Measurements from ENCODE around the gene TTLL5.

Gene TTLL5

GRCh38 chr14:75702122-75702521 lies 41.1 kb downstream of the TTLL5 start:
- DNase-seq: no peak

GRCh38 chr14:75702616-75703261 lies 41.7 kb downstream of the TTLL5 start:
- peak; percentile 93 for DNase-seq

- no peak for DNase-seq
Observed at GRCh38 chr14:75703467-75703866, 42.4 kb downstream of the TTLL5 start.

- no peak for DNase-seq
Observed at GRCh38 chr14:75705014-75705413, 44.0 kb downstream of the TTLL5 start.

- DNase-seq: peak; percentile 80
Observed at GRCh38 chr14:75709207-75709812, 48.3 kb downstream of the TTLL5 start.

- DNase-seq: peak; percentile 79
Observed at GRCh38 chr14:75711105-75711795, 50.2 kb downstream of the TTLL5 start.

GRCh38 chr14:75711796-75712211 lies 50.8 kb downstream of the TTLL5 start:
- DNase-seq: peak; percentile 94

- peak; percentile 34 for DNase-seq
Observed at GRCh38 chr14:75714991-75715390, 53.9 kb downstream of the TTLL5 start.

- peak; percentile 37 for DNase-seq
Observed at GRCh38 chr14:75715926-75716780, 55.1 kb downstream of the TTLL5 start.

GRCh38 chr14:75717729-75718128 lies 56.7 kb downstream of the TTLL5 start:
- DNase-seq: no peak

GRCh38 chr14:75718199-75718598 lies 57.2 kb downstream of the TTLL5 start:
- DNase-seq: no peak

- DNase-seq: no peak
Observed at GRCh38 chr14:75720116-75720515, 59.1 kb downstream of the TTLL5 start.

GRCh38 chr14:75720842-75721498 lies 59.9 kb downstream of the TTLL5 start:
- DNase-seq: peak; percentile 65

- no peak for DNase-seq
Observed at GRCh38 chr14:75723716-75724115, 62.7 kb downstream of the TTLL5 start.

- no peak for DNase-seq
Observed at GRCh38 chr14:75724414-75725204, 63.6 kb downstream of the TTLL5 start.

GRCh38 chr14:75725481-75725880 lies 64.4 kb downstream of the TTLL5 start:
- DNase-seq: no peak

- DNase-seq: no peak
Observed at GRCh38 chr14:75726321-75726720, 65.3 kb downstream of the TTLL5 start.

- no peak for DNase-seq
Observed at GRCh38 chr14:75727124-75727523, 66.1 kb downstream of the TTLL5 start.

- DNase-seq: no peak
Observed at GRCh38 chr14:75732888-75733287, 71.8 kb downstream of the TTLL5 start.

GRCh38 chr14:75734854-75735253 lies 73.8 kb downstream of the TTLL5 start:
- DNase-seq: no peak

GRCh38 chr14:75736845-75737485 lies 75.9 kb downstream of the TTLL5 start:
- DNase-seq: no peak

Measured in fibroblast of upper back skin (primary cell).